HEK293 (cell line): Measurements from ENCODE around the gene ESR1.

Experiments
- CTCF ChIA-PET: fragments of 350-600 bp; formaldehyde crosslinking; extraction: SDS; loops from one replicate; lab custom pipeline; 2021; ENCODE audit warnings: antibody characterized with exemption; lab: Yijun Ruan, JAX
- POLR2A ChIA-PET: fragments of 300-600 bp; formaldehyde crosslinking; extraction: SDS; loops from one replicate; lab custom pipeline; 2020; ENCODE audit warnings: antibody characterized with exemption, inconsistent platforms; lab: Yijun Ruan, JAX
- H3K27ac ChIP-seq: fragments of 200-500 bp; sonication (Bioruptor generic); 2 replicates; pipeline ENCODE4 v1.5.1; 2014; ENCODE audit warnings: low read depth, low read length, control low read depth, inconsistent platforms; ENCODE audit errors: extremely low read depth
- H3K36me3 ChIP-seq, 2 experiments: fragments of 200-500 bp in 1 of 2; sonication (Bioruptor generic) in 1 of 2; 1 replicate in 1 of 2; 2 replicates in 1 of 2; pipeline ENCODE4 v1.5.1; 2014 to 2017; ENCODE audit warnings: inconsistent platforms in 2 of 2, low read length in 2 of 2; ENCODE audit not compliant: control insufficient read depth in 2 of 2, insufficient read depth in 1 of 2
- H3K4me1 ChIP-seq: fragments of 200-500 bp; sonication (Bioruptor generic); 2 replicates; pipeline ENCODE4 v1.5.1; 2014; ENCODE audit warnings: mild to moderate bottlenecking, low read length, inconsistent platforms; ENCODE audit not compliant: control insufficient read depth, insufficient read depth
- H3K4me3 ChIP-seq: 2 replicates; pipeline ENCODE4 v1.5.1; 2011; ENCODE audit warnings: low read depth, mild to moderate bottlenecking, control low read depth, low read length, moderate library complexity
- H3K9me3 ChIP-seq: fragments of 200-500 bp; sonication (Bioruptor generic); 2 replicates; pipeline ENCODE4 v1.5.1; 2014; ENCODE audit warnings: low read depth, low read length, inconsistent platforms; ENCODE audit not compliant: control insufficient read depth, insufficient read depth
- BCL11A ChIP-seq: fragments of 450-650 bp; formaldehyde crosslinking; IDR thresholded peaks from 2 replicates; pipeline ENCODE4 v1.5.1; 2016; ENCODE audit warnings: low read depth, missing biosample characterization, missing genetic modification characterization
- BCL11B ChIP-seq: fragments of 450-650 bp; formaldehyde crosslinking; IDR thresholded peaks from 2 replicates; pipeline ENCODE4 v1.5.1; 2016; ENCODE audit warnings: low read depth, missing biosample characterization, missing genetic modification characterization
- EGR2 ChIP-seq: fragments of 450-650 bp; formaldehyde crosslinking; IDR thresholded peaks from 2 replicates; pipeline ENCODE4 v1.5.1; 2016; ENCODE audit warnings: low read depth, missing biosample characterization, missing genetic modification characterization
- HOXD13 ChIP-seq: sonication (generic); formaldehyde crosslinking; IDR thresholded peaks from 2 replicates; pipeline ENCODE4 v1.8.0; 2022; ENCODE audit warnings: missing genetic modification reagents, borderline replicate concordance
- KLF10 ChIP-seq: fragments of 450-650 bp; IDR thresholded peaks from 2 replicates; pipeline ENCODE4 v1.5.1; 2018; ENCODE audit warnings: missing biosample characterization, mild to moderate bottlenecking, missing genetic modification characterization
- KLF9 ChIP-seq: fragments of 450-650 bp; formaldehyde crosslinking; IDR thresholded peaks from 2 replicates; pipeline ENCODE4 v1.5.1; 2016; ENCODE audit warnings: missing biosample characterization, missing genetic modification characterization, low read depth
- PATZ1 ChIP-seq: fragments of 450-650 bp; formaldehyde crosslinking; IDR thresholded peaks from 2 replicates; pipeline ENCODE4 v1.5.1; 2016; ENCODE audit warnings: missing biosample characterization, missing genetic modification characterization
- SALL2 ChIP-seq: fragments of 450-650 bp; formaldehyde crosslinking; IDR thresholded peaks from 2 replicates; pipeline ENCODE4 v1.5.0; 2017; ENCODE audit warnings: missing biosample characterization, mild to moderate bottlenecking, missing genetic modification characterization, borderline replicate concordance
- SETDB1 ChIP-seq: IDR thresholded peaks from one replicate; pipeline ENCODE4 v1.6.1; 2017; ENCODE audit warnings: mild to moderate bottlenecking, low read length, moderate library complexity, mixed read lengths; ENCODE audit not compliant: insufficient read length
- YY2 ChIP-seq: fragments of 450-650 bp; formaldehyde crosslinking; IDR thresholded peaks from 2 replicates; pipeline ENCODE4 v1.5.1; 2016; ENCODE audit warnings: missing biosample characterization, missing genetic modification characterization
- ZBTB17 ChIP-seq: fragments of 450-650 bp; formaldehyde crosslinking; IDR thresholded peaks from 2 replicates; pipeline ENCODE4 v1.5.1; 2016; ENCODE audit warnings: missing biosample characterization, missing genetic modification characterization
- ZBTB21 ChIP-seq: fragments of 450-650 bp; formaldehyde crosslinking; IDR thresholded peaks from 2 replicates; pipeline ENCODE4 v1.5.1; 2017; ENCODE audit warnings: missing biosample characterization, missing genetic modification characterization
- ZBTB6 ChIP-seq: fragments of 450-650 bp; formaldehyde crosslinking; IDR thresholded peaks from 2 replicates; pipeline ENCODE4 v1.5.1; 2017; ENCODE audit warnings: missing biosample characterization, missing genetic modification characterization
- ZEB2 ChIP-seq: fragments of 450-650 bp; formaldehyde crosslinking; IDR thresholded peaks from 2 replicates; pipeline ENCODE4 v1.5.1; 2016; ENCODE audit warnings: missing biosample characterization, missing genetic modification characterization
- ZFP37 ChIP-seq: fragments of 450-650 bp; formaldehyde crosslinking; IDR thresholded peaks from 2 replicates; pipeline ENCODE4 v1.5.1; 2016; ENCODE audit warnings: missing biosample characterization, missing genetic modification characterization
- ZNF112 ChIP-seq: fragments of 450-650 bp; formaldehyde crosslinking; IDR thresholded peaks from 2 replicates; pipeline ENCODE4 v1.5.0; 2017; ENCODE audit warnings: missing biosample characterization, missing genetic modification characterization
- ZNF146 ChIP-seq: fragments of 450-650 bp; formaldehyde crosslinking; IDR thresholded peaks from 2 replicates; pipeline ENCODE4 v1.5.1; 2016; ENCODE audit warnings: missing biosample characterization, missing genetic modification characterization
- ZNF248 ChIP-seq: fragments of 450-650 bp; formaldehyde crosslinking; IDR thresholded peaks from 2 replicates; pipeline ENCODE4 v1.5.1; 2017; ENCODE audit warnings: missing biosample characterization, missing genetic modification characterization
- ZNF366 ChIP-seq: fragments of 450-650 bp; formaldehyde crosslinking; conservative IDR thresholded peaks from 2 replicates; pipeline ENCODE4 v1.5.1; 2016; ENCODE audit warnings: missing biosample characterization, missing genetic modification characterization
- ZNF426 ChIP-seq: fragments of 450-650 bp; formaldehyde crosslinking; IDR thresholded peaks from 2 replicates; pipeline ENCODE4 v1.5.1; 2017; ENCODE audit warnings: missing biosample characterization, missing genetic modification characterization, mild to moderate bottlenecking, inconsistent platforms, moderate library complexity
- ZNF433 ChIP-seq: fragments of 450-650 bp; formaldehyde crosslinking; IDR thresholded peaks from 2 replicates; pipeline ENCODE4 v1.5.1; 2016; ENCODE audit warnings: missing biosample characterization, missing genetic modification characterization, low read depth
- ZNF449 ChIP-seq: fragments of 450-650 bp; formaldehyde crosslinking; IDR thresholded peaks from 2 replicates; pipeline ENCODE4 v1.5.1; 2017; ENCODE audit warnings: missing biosample characterization, mild to moderate bottlenecking, missing genetic modification characterization, moderate library complexity
- ZNF514 ChIP-seq: fragments of 450-650 bp; formaldehyde crosslinking; IDR thresholded peaks from 2 replicates; pipeline ENCODE4 v1.5.1; 2016; ENCODE audit warnings: missing biosample characterization, missing genetic modification characterization
- ZNF544 ChIP-seq: fragments of 450-650 bp; formaldehyde crosslinking; IDR thresholded peaks from 2 replicates; pipeline ENCODE4 v1.5.0; 2017; ENCODE audit warnings: missing biosample characterization, missing genetic modification characterization
- ZNF561 ChIP-seq: fragments of 450-650 bp; IDR thresholded peaks from 2 replicates; pipeline ENCODE4 v1.5.1; 2018; ENCODE audit warnings: missing biosample characterization, missing genetic modification characterization, borderline replicate concordance
- ZNF600 ChIP-seq: fragments of 450-650 bp; formaldehyde crosslinking; IDR thresholded peaks from 2 replicates; pipeline ENCODE4 v1.5.1; 2016; ENCODE audit warnings: missing biosample characterization, missing genetic modification characterization
- ZNF785 ChIP-seq: fragments of 450-650 bp; formaldehyde crosslinking; IDR thresholded peaks from 2 replicates; pipeline ENCODE4 v1.5.1; 2016; ENCODE audit warnings: missing biosample characterization, missing genetic modification characterization
- TF ChIP-seq, protein P1 (sequence below): fragments of 450-650 bp; formaldehyde crosslinking; IDR thresholded peaks from 2 replicates; pipeline ENCODE4 v1.5.1; 2016; ENCODE audit warnings: missing biosample characterization, missing genetic modification characterization

The ESR1 gene

GRCh38 chr6:152094276-152094675 is 286.8 kb downstream of the ESR1 start:
- POLR2A ChIA-PET, result no interaction called here
- Histone ChIP-seq H3K4me1 (peaks cover 20% of the 10 kb centered on the region), H3K27ac (no peak overlapping the region), H3K9me3 (no peaks in the 10 kb centered on the region), H3K36me3 (no peaks in the 10 kb centered on the region), H3K4me3 (no peak overlapping the region)
- no peak for TF ChIP-seq ZFP37
- no peak for TF ChIP-seq ZNF561 (tag by site-specific recombination)
- no peak for TF ChIP-seq ZNF426 (tag by site-specific recombination)
- no peak for TF ChIP-seq ZNF248 (tag by site-specific recombination)
- TF ChIP-seq YY2 (tag by site-specific recombination), result no peak
- no peak for TF ChIP-seq ZNF785 (tag by site-specific recombination)
- no peak for TF ChIP-seq HOXD13 (CRISPR knock-in tag)
- no peak for TF ChIP-seq KLF10 (tag by site-specific recombination)
- TF ChIP-seq ZNF112 (tag by site-specific recombination), result no peak
- no peak for TF ChIP-seq ZNF544 (tag by site-specific recombination)
- TF ChIP-seq BCL11B (tag by site-specific recombination), result no peak
- TF ChIP-seq ZNF433 (tag by site-specific recombination), result no peak
- CTCF ChIA-PET, result no interaction called here

DNA sequence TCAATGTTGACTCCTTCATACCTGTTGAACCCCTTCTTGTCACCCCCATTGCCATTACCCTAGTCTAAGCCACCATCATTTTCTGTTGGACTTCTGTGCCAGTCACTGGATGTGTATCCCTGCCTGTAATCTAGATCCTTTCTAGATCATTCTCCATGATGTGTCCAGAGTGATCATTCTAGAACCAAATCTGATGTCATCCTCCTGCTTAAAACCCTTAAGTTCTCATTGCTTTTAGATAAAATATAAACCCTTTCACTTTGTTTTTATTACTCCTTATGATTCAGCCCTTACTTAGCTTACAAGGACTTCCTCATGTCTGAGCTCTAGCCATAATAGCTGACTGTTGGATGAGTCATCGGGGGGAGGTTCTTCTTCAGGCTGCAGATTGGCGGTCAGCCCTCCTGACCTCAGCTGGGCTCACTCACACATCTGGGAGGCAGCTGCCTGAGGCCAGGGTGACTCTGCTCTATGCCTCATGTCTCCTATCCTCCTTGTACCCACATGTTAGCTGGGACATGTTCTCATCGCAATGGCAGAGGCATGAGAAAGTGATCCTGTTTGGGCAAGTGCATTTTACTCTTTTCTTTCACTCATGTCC is 287.6 kb downstream of the ESR1 start:
- H3K36me3 ChIP-seq, result no peaks in the 10 kb centered on the region
- H3K27ac ChIP-seq, result 0 out of 2 replicates have a peak overlapping the region, but pooled peaks have one; percentile 1
- ChIA-PET CTCF (interaction anchor here (0.5 to 1.2 kb wide), 3 partner anchors 13 to 516 kb away, joined by 3 to 4 read pairs (median 3); no protein-coding TSS in a partner anchor), POLR2A (no interaction called here)
- H3K4me3 ChIP-seq, result no peak overlapping the region
- no peaks in the 10 kb centered on the region for H3K9me3 ChIP-seq
- H3K4me1 ChIP-seq, result peaks cover 23% of the 10 kb centered on the region
- peak; percentile 61 for TF ChIP-seq ZBTB17
- TF ChIP-seq ZNF366, result peak; percentile 49
- TF ChIP-seq ZNF514, result no peak
- TF ChIP-seq SALL2, result no peak
- peak; percentile 48; the same call in 1 of the 2 replicates for TF ChIP-seq ZNF600
- TF ChIP-seq BCL11A (tag by site-specific recombination), result peak; percentile 91; the same call in 1 of the 2 replicates
- TF ChIP-seq, protein P1, sequence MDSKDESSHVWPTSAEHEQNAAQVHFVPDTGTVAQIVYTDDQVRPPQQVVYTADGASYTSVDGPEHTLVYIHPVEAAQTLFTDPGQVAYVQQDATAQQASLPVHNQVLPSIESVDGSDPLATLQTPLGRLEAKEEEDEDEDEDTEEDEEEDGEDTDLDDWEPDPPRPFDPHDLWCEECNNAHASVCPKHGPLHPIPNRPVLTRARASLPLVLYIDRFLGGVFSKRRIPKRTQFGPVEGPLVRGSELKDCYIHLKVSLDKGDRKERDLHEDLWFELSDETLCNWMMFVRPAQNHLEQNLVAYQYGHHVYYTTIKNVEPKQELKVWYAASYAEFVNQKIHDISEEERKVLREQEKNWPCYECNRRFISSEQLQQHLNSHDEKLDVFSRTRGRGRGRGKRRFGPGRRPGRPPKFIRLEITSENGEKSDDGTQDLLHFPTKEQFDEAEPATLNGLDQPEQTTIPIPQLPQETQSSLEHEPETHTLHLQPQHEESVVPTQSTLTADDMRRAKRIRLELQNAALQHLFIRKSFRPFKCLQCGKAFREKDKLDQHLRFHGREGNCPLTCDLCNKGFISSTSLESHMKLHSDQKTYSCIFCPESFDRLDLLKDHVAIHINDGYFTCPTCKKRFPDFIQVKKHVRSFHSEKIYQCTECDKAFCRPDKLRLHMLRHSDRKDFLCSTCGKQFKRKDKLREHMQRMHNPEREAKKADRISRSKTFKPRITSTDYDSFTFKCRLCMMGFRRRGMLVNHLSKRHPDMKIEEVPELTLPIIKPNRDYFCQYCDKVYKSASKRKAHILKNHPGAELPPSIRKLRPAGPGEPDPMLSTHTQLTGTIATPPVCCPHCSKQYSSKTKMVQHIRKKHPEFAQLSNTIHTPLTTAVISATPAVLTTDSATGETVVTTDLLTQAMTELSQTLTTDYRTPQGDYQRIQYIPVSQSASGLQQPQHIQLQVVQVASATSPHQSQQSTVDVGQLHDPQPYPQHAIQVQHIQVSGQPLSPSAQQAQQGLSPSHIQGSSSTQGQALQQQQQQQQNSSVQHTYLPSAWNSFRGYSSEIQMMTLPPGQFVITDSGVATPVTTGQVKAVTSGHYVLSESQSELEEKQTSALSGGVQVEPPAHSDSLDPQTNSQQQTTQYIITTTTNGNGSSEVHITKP (tag by site-specific recombination), result peak; percentile 40
- TF ChIP-seq ZNF146 (tag by site-specific recombination), result 0 out of 2 replicates have a peak, but pooled peaks have one; percentile 3
- peak; percentile 38; the same call in 1 of the 2 replicates for TF ChIP-seq ZNF449 (tag by site-specific recombination)
- TF ChIP-seq ZBTB21 (tag by site-specific recombination), result peak; percentile 34; the same call in 1 of the 2 replicates
- TF ChIP-seq KLF9 (tag by site-specific recombination), result peak; percentile 69
- TF ChIP-seq ZEB2, result peak; percentile 75; the same call in 1 of the 2 replicates
- TF ChIP-seq PATZ1 (tag by site-specific recombination), result peak; percentile 50; the same call in 1 of the 2 replicates
- no peak for TF ChIP-seq EGR2
- peak; percentile 95 for TF ChIP-seq ZBTB6 (tag by site-specific recombination)
- peak; percentile 74 for TF ChIP-seq SETDB1
